Loucy (cell line): ENCODE results near the gene PCDHGA1.

ENCODE experiments used
- H2AFZ ChIP-seq: fragments of 200-600 bp; sonication (generic); 2 replicates; pipeline ENCODE4 v1.6.0; 2016; ENCODE audit warnings: antibody characterized with exemption, mild to moderate bottlenecking, low read length, moderate library complexity
- H3F3A ChIP-seq: fragments of 200-600 bp; 2 replicates; pipeline ENCODE4 v1.6.0; 2016; ENCODE audit warnings: antibody characterized with exemption, low read depth, mild to moderate bottlenecking
- H3K27me3 ChIP-seq: fragments of 200-600 bp; sonication (generic); 2 replicates; pipeline ENCODE4 v1.6.1; 2014; ENCODE audit warnings: low read length, mild to moderate bottlenecking; ENCODE audit not compliant: insufficient read depth, poor library complexity, severe bottlenecking
- H3K36me3 ChIP-seq: fragments of 200-600 bp; sonication (generic); 2 replicates; pipeline ENCODE4 v1.6.1; 2016; ENCODE audit warnings: low read length; ENCODE audit not compliant: insufficient read depth
- H3K4me1 ChIP-seq: fragments of 200-600 bp; sonication (generic); 2 replicates; pipeline ENCODE4 v1.5.1; 2014; ENCODE audit warnings: low read length, mild to moderate bottlenecking; ENCODE audit not compliant: insufficient read depth, poor library complexity, severe bottlenecking
- H3K4me2 ChIP-seq: fragments of 200-600 bp; sonication (generic); 2 replicates; pipeline ENCODE4 v1.6.0; 2014; ENCODE audit warnings: antibody characterized with exemption, low read length, low read depth, mild to moderate bottlenecking; ENCODE audit not compliant: poor library complexity, severe bottlenecking
- H3K4me3 ChIP-seq: fragments of 200-600 bp; sonication (generic); 2 replicates; pipeline ENCODE4 v1.5.1; 2014; ENCODE audit warnings: low read length, mild to moderate bottlenecking, mixed read lengths; ENCODE audit not compliant: poor library complexity, severe bottlenecking
- H3K79me2 ChIP-seq: fragments of 200-600 bp; sonication (generic); 2 replicates; pipeline ENCODE4 v1.6.1; 2014; ENCODE audit warnings: low read length; ENCODE audit not compliant: insufficient read depth
- H3K9ac ChIP-seq: fragments of 200-600 bp; sonication (generic); 2 replicates; pipeline ENCODE4 v1.6.0; 2014; ENCODE audit warnings: mild to moderate bottlenecking, low read depth, low read length, moderate library complexity; ENCODE audit not compliant: poor library complexity, severe bottlenecking
- H3K9me2 ChIP-seq: fragments of 200-600 bp; sonication (generic); replicated peaks from 2 replicates; pipeline ENCODE4 v1.6.1; 2016; ENCODE audit warnings: low read depth, low read length, mixed read lengths
- H3K9me3 ChIP-seq: fragments of 200-600 bp; sonication (generic); 2 replicates; pipeline ENCODE4 v1.6.1; 2014; ENCODE audit warnings: mild to moderate bottlenecking, antibody characterized with exemption, low read length, low read depth; ENCODE audit not compliant: insufficient read depth
- H4K20me1 ChIP-seq: fragments of 200-600 bp; sonication (generic); 2 replicates; pipeline ENCODE4 v1.6.0; 2014; ENCODE audit warnings: antibody characterized with exemption, low read length, mild to moderate bottlenecking; ENCODE audit not compliant: insufficient read depth, poor library complexity, severe bottlenecking
- EZH2phosphoT487 ChIP-seq: fragments of 200-600 bp; IDR thresholded peaks from 2 replicates; pipeline ENCODE4 v1.6.1; 2018; ENCODE audit warnings: antibody characterized with exemption, mild to moderate bottlenecking, moderate library complexity, borderline replicate concordance
- TF ChIP-seq, protein P1 (sequence below): fragments of 200-600 bp; sonication (generic); conservative IDR thresholded peaks from 2 replicates; pipeline ENCODE4 v1.5.1; 2014; ENCODE audit warnings: mild to moderate bottlenecking, antibody characterized with exemption, low read length

PCDHGA1 gene

GRCh38 chr5:141512911-141513626 lies 182.8 kb downstream of the PCDHGA1 start:
- Histone ChIP-seq H3K4me2 (no peak overlapping the region), H3K4me1 (no peaks in the 10 kb centered on the region), H3K36me3 (peaks cover 55% of the 10 kb centered on the region; the same call in 1 of the 2 replicates), H3F3A (no peaks in the 10 kb centered on the region), H3K27me3 (no peaks in the 10 kb centered on the region), H3K4me3 (no peak overlapping the region), H3K9me2 (no peaks in the 10 kb centered on the region), H3K9me3 (no peaks in the 10 kb centered on the region), H3K9ac (no peak overlapping the region), H3K79me2 (no peaks in the 10 kb centered on the region), H4K20me1 (no peaks in the 10 kb centered on the region), H2AFZ (no peak overlapping the region)
- TF ChIP-seq, protein P1, sequence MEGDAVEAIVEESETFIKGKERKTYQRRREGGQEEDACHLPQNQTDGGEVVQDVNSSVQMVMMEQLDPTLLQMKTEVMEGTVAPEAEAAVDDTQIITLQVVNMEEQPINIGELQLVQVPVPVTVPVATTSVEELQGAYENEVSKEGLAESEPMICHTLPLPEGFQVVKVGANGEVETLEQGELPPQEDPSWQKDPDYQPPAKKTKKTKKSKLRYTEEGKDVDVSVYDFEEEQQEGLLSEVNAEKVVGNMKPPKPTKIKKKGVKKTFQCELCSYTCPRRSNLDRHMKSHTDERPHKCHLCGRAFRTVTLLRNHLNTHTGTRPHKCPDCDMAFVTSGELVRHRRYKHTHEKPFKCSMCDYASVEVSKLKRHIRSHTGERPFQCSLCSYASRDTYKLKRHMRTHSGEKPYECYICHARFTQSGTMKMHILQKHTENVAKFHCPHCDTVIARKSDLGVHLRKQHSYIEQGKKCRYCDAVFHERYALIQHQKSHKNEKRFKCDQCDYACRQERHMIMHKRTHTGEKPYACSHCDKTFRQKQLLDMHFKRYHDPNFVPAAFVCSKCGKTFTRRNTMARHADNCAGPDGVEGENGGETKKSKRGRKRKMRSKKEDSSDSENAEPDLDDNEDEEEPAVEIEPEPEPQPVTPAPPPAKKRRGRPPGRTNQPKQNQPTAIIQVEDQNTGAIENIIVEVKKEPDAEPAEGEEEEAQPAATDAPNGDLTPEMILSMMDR = no peak
- no peak for TF ChIP-seq EZH2phosphoT487

- no peak overlapping the region for H3K4me3 ChIP-seq
- H3F3A ChIP-seq = no peaks in the 10 kb centered on the region
- TF ChIP-seq EZH2phosphoT487 = no peak
- TF ChIP-seq, protein P1 = no peak
- no peaks in the 10 kb centered on the region for H3K9me2 ChIP-seq
- H4K20me1 ChIP-seq = no peaks in the 10 kb centered on the region
- no peak overlapping the region for H2AFZ ChIP-seq
- H3K9ac ChIP-seq = no peak overlapping the region
- H3K9me3 ChIP-seq = no peaks in the 10 kb centered on the region
- no peaks in the 10 kb centered on the region for H3K27me3 ChIP-seq
- H3K4me2 ChIP-seq = no peak overlapping the region
- no peaks in the 10 kb centered on the region for H3K79me2 ChIP-seq
- H3K4me1 ChIP-seq = no peaks in the 10 kb centered on the region
- peaks cover 62% of the 10 kb centered on the region; the same call in 1 of the 2 replicates for H3K36me3 ChIP-seq
These were observed 183.5 kb downstream of the PCDHGA1 start for GRCh38 chr5:141513627-141514329.

- Histone ChIP-seq H3K79me2 (no peaks in the 10 kb centered on the region), H3K9ac (no peak overlapping the region), H3K4me3 (no peak overlapping the region), H3K4me1 (no peaks in the 10 kb centered on the region), H4K20me1 (no peaks in the 10 kb centered on the region), H3F3A (no peaks in the 10 kb centered on the region), H3K36me3 (peaks cover 70% of the 10 kb centered on the region; the same call in 1 of the 2 replicates), H3K9me2 (no peaks in the 10 kb centered on the region), H3K9me3 (no peaks in the 10 kb centered on the region), H3K27me3 (no peaks in the 10 kb centered on the region), H3K4me2 (no peak overlapping the region), H2AFZ (no peak overlapping the region)
- TF ChIP-seq, protein P1 = no peak
- TF ChIP-seq EZH2phosphoT487 = no peak
These were observed 184.2 kb downstream of the PCDHGA1 start for GRCh38 chr5:141514330-141515133.
